ENCODE data around the gene EHMT1. TPM values are rescaled to one million over a fixed set of nuclear protein-coding genes. Genes with fewer than 3 reads are reported as not detected.

Gene EHMT1
- total RNA-seq, 1 donor from 2014 or later, result 64.5 TPM

DNA sequence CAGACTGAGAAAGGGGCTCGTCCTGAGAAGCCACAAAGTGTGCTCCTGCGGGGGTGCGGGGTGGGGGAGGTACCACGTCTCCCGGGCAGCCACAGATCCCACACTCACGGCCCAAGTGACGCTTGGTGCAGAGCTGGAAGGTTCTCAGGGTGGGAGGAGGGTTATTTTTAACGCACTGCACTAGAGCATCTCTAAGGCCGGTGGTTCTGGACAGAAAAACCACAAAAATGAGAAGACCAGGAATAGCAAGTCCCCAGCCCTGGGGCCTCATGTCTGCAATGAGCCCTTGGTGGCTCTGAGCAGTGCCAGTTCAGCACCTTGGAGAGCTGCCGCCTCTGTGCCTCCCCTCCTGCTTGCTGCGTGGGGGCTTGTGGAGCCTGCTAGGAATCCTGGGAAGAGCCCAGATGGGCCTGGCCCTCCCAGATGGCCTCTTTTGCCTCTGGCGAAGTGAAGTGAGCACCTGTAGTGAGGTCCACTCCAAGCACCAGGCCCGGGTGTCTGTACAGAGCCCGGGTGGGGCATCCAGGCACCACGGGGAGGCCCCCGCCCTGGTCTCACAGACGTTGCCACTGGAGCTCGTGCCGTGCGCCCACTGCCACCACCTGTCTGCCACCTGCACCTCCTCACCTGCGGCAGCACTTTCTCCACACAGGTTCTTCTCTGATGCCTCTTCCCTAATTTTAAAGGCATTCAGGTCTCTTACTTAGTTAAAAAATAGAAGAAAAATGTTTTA lies 209.9 kb downstream of the EHMT1 start:
- peaks cover 33% of the 10 kb centered on the region for H3K36me3 Mint-ChIP-seq (ENCODE audit: low read depth, unreplicated experiment)

DNA sequence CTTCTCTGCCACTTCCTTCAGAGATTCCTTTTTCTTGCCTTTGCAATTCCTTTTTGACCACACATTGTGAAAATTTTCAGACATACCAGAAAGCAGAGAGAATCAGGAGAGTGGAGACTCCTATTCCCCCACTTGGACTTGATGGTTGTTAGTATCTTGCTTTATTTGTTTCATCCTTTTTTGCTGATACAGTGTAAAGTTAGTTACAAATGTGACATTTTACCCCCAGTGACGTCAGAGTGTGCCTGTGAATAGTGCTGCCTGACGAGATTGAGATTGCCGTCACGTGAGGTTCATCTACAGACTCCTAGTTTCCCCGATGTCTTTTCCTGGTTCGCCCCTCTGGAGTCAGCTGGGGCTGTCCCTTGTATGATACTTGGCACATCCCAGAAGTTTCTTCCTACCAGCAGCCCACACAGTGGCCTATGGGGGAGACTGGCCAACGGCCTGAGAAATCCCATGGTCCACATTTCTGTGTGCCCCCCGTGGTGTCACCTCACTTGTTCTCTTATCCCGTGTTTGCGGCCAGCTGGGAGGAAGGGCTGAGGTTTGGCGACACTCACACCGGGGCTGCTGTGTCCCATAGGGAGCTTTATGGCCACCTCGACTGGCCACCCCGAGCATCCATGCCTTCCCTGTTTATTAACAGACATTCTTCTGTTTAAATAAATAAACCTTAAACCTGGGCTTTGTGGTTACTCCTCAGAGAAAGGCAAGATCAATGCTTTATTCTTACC lies 210.6 kb downstream of the EHMT1 start:
- Mint-ChIP-seq H3K4me3 (ENCODE audit: unreplicated experiment) (no peak overlapping the region), H3K36me3 (ENCODE audit: low read depth, unreplicated experiment) (peaks cover 28% of the 10 kb centered on the region)

More for the DNA sequence above, 209.9 kb downstream of the EHMT1 start:
- no peaks in the 10 kb centered on the region for H3K27me3 ChIP-seq (ENCODE audit: insufficient read depth, low read length)
- H3K4me2 ChIP-seq (ENCODE audit: low read length), result no peak overlapping the region
- H2AFZ ChIP-seq (ENCODE audit: low read depth, low read length), result no peak overlapping the region
- Mint-ChIP-seq H3K27me3 (ENCODE audit: low read depth, unreplicated experiment) (no peaks in the 10 kb centered on the region), H3K4me3 (ENCODE audit: unreplicated experiment) (no peak overlapping the region), H3K27ac (ENCODE audit: unreplicated experiment) (no peak overlapping the region), H3K4me1 (ENCODE audit: low read depth, unreplicated experiment) (peaks cover 4% of the 10 kb centered on the region), H3K9me3 (ENCODE audit: unreplicated experiment) (no peaks in the 10 kb centered on the region)
- peaks cover 8% of the 10 kb centered on the region for H3K79me2 ChIP-seq (ENCODE audit: insufficient read depth, low read length)
- no peak for DNase-seq (ENCODE audit: low read depth)
- H3K9ac ChIP-seq (ENCODE audit: low read length), result no peak overlapping the region
- H4K20me1 ChIP-seq (ENCODE audit: insufficient read depth, low read length), result peaks cover 82% of the 10 kb centered on the region
- no peaks in the 10 kb centered on the region for H3K9me3 ChIP-seq (ENCODE audit: insufficient read depth, low read depth, low read length)
- H3K4me1 ChIP-seq (ENCODE audit: insufficient read depth, low read length), result no peaks in the 10 kb centered on the region
- H3K27ac ChIP-seq (ENCODE audit: low read depth, low read length), result no peak overlapping the region
- FAIRE-seq, result no peak
- TF ChIP-seq EZH2 (IDR thresholded peaks at IDR 0.05; ENCODE audit: insufficient read depth, low read length), result no peak
- H3K4me3 ChIP-seq (ENCODE audit: insufficient read depth, low read depth, low read length), result no peak overlapping the region
- peaks cover 3% of the 10 kb centered on the region for H3K36me3 ChIP-seq (ENCODE audit: insufficient read depth, low read length)

DNA sequence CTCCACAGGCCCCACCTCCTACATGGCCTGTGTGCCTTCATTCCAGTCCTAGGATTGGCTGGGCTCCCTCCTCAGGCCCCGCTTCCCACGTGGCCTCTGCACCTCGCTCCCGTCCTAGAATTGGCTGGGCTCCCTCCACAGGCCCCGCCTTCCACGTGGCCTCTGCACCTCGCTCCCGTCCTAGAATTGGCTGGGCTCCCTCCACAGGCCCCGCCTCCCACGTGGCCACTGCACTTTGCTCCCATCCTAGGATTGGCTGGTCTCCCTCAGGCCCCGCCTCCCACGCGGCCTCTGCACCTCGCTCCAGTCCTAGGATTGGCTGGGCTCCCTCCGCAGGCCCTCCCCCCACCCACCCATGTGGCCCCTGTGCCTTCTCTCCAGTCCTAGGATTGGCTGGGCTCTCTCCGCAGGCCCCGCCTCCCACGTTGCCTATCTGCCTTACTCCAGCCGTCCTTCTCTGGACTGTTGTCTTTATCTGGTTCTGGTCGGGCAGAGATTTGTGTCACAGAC lies 213.4 kb downstream of the EHMT1 start:
- H4K20me1 ChIP-seq (ENCODE audit: insufficient read depth, low read length), result peaks cover 52% of the 10 kb centered on the region
- DNase-seq (ENCODE audit: low read depth) (no peak), FAIRE-seq (no peak)
- no peak overlapping the region for H3K27ac Mint-ChIP-seq (ENCODE audit: unreplicated experiment)
- H3K4me1 ChIP-seq (ENCODE audit: insufficient read depth, low read length), result no peaks in the 10 kb centered on the region
- no peak overlapping the region for H3K9ac ChIP-seq (ENCODE audit: low read length)
- no peaks in the 10 kb centered on the region for H3K79me2 ChIP-seq (ENCODE audit: insufficient read depth, low read length)
- no peaks in the 10 kb centered on the region for H3K9me3 Mint-ChIP-seq (ENCODE audit: unreplicated experiment)
- no peaks in the 10 kb centered on the region for H3K27me3 ChIP-seq (ENCODE audit: insufficient read depth, low read length)
- H3K36me3 ChIP-seq (ENCODE audit: insufficient read depth, low read length), result peaks cover 9% of the 10 kb centered on the region
- H3K4me3 Mint-ChIP-seq (ENCODE audit: unreplicated experiment), result no peak overlapping the region
- no peak overlapping the region for H2AFZ ChIP-seq (ENCODE audit: low read depth, low read length)
- peaks cover 10% of the 10 kb centered on the region for H3K36me3 Mint-ChIP-seq (ENCODE audit: low read depth, unreplicated experiment)
- H3K9me3 ChIP-seq (ENCODE audit: insufficient read depth, low read depth, low read length), result no peaks in the 10 kb centered on the region
- TF ChIP-seq, protein P1, sequence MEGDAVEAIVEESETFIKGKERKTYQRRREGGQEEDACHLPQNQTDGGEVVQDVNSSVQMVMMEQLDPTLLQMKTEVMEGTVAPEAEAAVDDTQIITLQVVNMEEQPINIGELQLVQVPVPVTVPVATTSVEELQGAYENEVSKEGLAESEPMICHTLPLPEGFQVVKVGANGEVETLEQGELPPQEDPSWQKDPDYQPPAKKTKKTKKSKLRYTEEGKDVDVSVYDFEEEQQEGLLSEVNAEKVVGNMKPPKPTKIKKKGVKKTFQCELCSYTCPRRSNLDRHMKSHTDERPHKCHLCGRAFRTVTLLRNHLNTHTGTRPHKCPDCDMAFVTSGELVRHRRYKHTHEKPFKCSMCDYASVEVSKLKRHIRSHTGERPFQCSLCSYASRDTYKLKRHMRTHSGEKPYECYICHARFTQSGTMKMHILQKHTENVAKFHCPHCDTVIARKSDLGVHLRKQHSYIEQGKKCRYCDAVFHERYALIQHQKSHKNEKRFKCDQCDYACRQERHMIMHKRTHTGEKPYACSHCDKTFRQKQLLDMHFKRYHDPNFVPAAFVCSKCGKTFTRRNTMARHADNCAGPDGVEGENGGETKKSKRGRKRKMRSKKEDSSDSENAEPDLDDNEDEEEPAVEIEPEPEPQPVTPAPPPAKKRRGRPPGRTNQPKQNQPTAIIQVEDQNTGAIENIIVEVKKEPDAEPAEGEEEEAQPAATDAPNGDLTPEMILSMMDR (IDR thresholded peaks at IDR 0.05; ENCODE audit: insufficient read depth, low read depth, low read length), result no peak
- TF ChIP-seq EZH2 (IDR thresholded peaks at IDR 0.05; ENCODE audit: insufficient read depth, low read length), result no peak
- no peak overlapping the region for H3K4me2 ChIP-seq (ENCODE audit: low read length)
- no peak overlapping the region for H3K27ac ChIP-seq (ENCODE audit: low read depth, low read length)
- H3K4me3 ChIP-seq (ENCODE audit: insufficient read depth, low read depth, low read length), result no peak overlapping the region
- H3K4me1 Mint-ChIP-seq (ENCODE audit: low read depth, unreplicated experiment), result peaks cover 4% of the 10 kb centered on the region
- no peaks in the 10 kb centered on the region for H3K27me3 Mint-ChIP-seq (ENCODE audit: low read depth, unreplicated experiment)

More for the DNA sequence above, 210.6 kb downstream of the EHMT1 start:
- TF ChIP-seq EZH2 (IDR thresholded peaks at IDR 0.05; ENCODE audit: insufficient read depth, low read length), result no peak
- TF ChIP-seq, protein P1 (IDR thresholded peaks at IDR 0.05; ENCODE audit: insufficient read depth, low read depth, low read length), result no peak
- Mint-ChIP-seq H3K27me3 (ENCODE audit: low read depth, unreplicated experiment) (no peaks in the 10 kb centered on the region), H3K27ac (ENCODE audit: unreplicated experiment) (no peak overlapping the region), H3K9me3 (ENCODE audit: unreplicated experiment) (no peaks in the 10 kb centered on the region), H3K4me1 (ENCODE audit: low read depth, unreplicated experiment) (peaks cover 4% of the 10 kb centered on the region)
- no peak overlapping the region for H3K9ac ChIP-seq (ENCODE audit: low read length)
- H4K20me1 ChIP-seq (ENCODE audit: insufficient read depth, low read length), result peaks cover 75% of the 10 kb centered on the region
- H3K27me3 ChIP-seq (ENCODE audit: insufficient read depth, low read length), result no peaks in the 10 kb centered on the region
- H3K4me1 ChIP-seq (ENCODE audit: insufficient read depth, low read length), result no peaks in the 10 kb centered on the region
- FAIRE-seq (no peak), DNase-seq (ENCODE audit: low read depth) (no peak)
- no peak overlapping the region for H3K4me2 ChIP-seq (ENCODE audit: low read length)
- H3K79me2 ChIP-seq (ENCODE audit: insufficient read depth, low read length), result peaks cover 5% of the 10 kb centered on the region
- no peak overlapping the region for H3K4me3 ChIP-seq (ENCODE audit: insufficient read depth, low read depth, low read length)
- peaks cover 3% of the 10 kb centered on the region for H3K36me3 ChIP-seq (ENCODE audit: insufficient read depth, low read length)
- no peaks in the 10 kb centered on the region for H3K9me3 ChIP-seq (ENCODE audit: insufficient read depth, low read depth, low read length)
- no peak overlapping the region for H2AFZ ChIP-seq (ENCODE audit: low read depth, low read length)
- no peak overlapping the region for H3K27ac ChIP-seq (ENCODE audit: low read depth, low read length)

All from astrocyte (in vitro differentiated cells and primary cell).